WTC11 (cell line): ENCODE results near the gene CBFA2T2. TPM values are rescaled to one million over a fixed set of nuclear protein-coding genes. Genes with fewer than 3 reads are reported as not detected.
A peak's percentile ranks its signal among the peaks of the same experiment; 100 is the strongest.

Experiments used
- ATAC-seq: fragments of 200-7000 bp; cut with Tn5 transposase; 2 replicates; pipeline ENCODE4 v1.10.0; 2021; ENCODE audit warnings: mild to moderate bottlenecking, moderate library complexity
- CTCF ChIA-PET: fragments of 300-600 bp; sonication (Branson Sonifier 250); formaldehyde crosslinking; loops from one replicate; lab custom pipeline; 2021; ENCODE audit warnings: antibody characterized with exemption; lab: Charles Lee
- POLR2A ChIA-PET: fragments of 350-600 bp; sonication (Branson Sonifier 250); formaldehyde crosslinking; loops from one replicate; lab custom pipeline; 2021; ENCODE audit warnings: antibody characterized with exemption; lab: Charles Lee
- DNase-seq: peaks from one replicate; pipeline ENCODE4 v3.0.0; 2021; ENCODE audit warnings: low spot score
- H3K27ac Mint-ChIP-seq: 2 replicates; pipeline ENCODE4 v1.8.0; 2021; ENCODE audit warnings: mixed read lengths
- H3K27me3 Mint-ChIP-seq: 2 replicates; pipeline ENCODE4 v1.8.0; 2021; ENCODE audit warnings: low read depth, mild to moderate bottlenecking, moderate library complexity, mixed read lengths
- H3K36me3 Mint-ChIP-seq: 2 replicates; pipeline ENCODE4 v1.8.0; 2021; ENCODE audit warnings: mixed read lengths
- H3K4me1 Mint-ChIP-seq: 2 replicates; pipeline ENCODE4 v1.8.0; 2022; ENCODE audit warnings: mixed read lengths
- H3K4me3 Mint-ChIP-seq: 2 replicates; pipeline ENCODE4 v1.8.0; 2021; ENCODE audit warnings: mild to moderate bottlenecking, moderate library complexity, mixed read lengths
- H3K9me3 Mint-ChIP-seq: 2 replicates; pipeline ENCODE4 v1.8.0; 2021; ENCODE audit warnings: mixed read lengths
- AR ChIP-seq: fragments of 250-450 bp; sonication (Bioruptor Pico); IDR thresholded peaks from 2 replicates; pipeline ENCODE4 v1.9.0; 2021; ENCODE audit warnings: mild to moderate bottlenecking
- ATF1 ChIP-seq: sonication (generic); formaldehyde crosslinking; IDR thresholded peaks from 2 replicates; pipeline ENCODE4 v1.8.1; 2023; ENCODE audit warnings: mild to moderate bottlenecking, moderate library complexity, missing genetic modification reagents
- CBFB ChIP-seq: sonication (generic); formaldehyde crosslinking; IDR thresholded peaks from 2 replicates; pipeline ENCODE4 v1.8.1; 2022; ENCODE audit warnings: mild to moderate bottlenecking, low read depth, missing genetic modification reagents
- CTCF ChIP-seq: fragments of 200-600 bp; IDR thresholded peaks from 2 replicates; pipeline ENCODE4 v1.8.0; 2022; ENCODE audit warnings: antibody characterized with exemption
- FOXK1 ChIP-seq: sonication (generic); formaldehyde crosslinking; IDR thresholded peaks from 2 replicates; pipeline ENCODE4 v1.8.0; 2022; ENCODE audit warnings: mild to moderate bottlenecking, moderate library complexity, missing genetic modification reagents
- FOXP1 ChIP-seq: sonication (generic); formaldehyde crosslinking; IDR thresholded peaks from 2 replicates; pipeline ENCODE4 v1.8.0; 2022; ENCODE audit warnings: missing genetic modification reagents, mild to moderate bottlenecking, moderate library complexity, borderline replicate concordance
- GTF2I ChIP-seq: fragments of 250-450 bp; sonication (Bioruptor Pico); conservative IDR thresholded peaks from 2 replicates; pipeline ENCODE4 v1.4.0; 2021; ENCODE audit warnings: mild to moderate bottlenecking
- IRF2 ChIP-seq: sonication (generic); formaldehyde crosslinking; IDR thresholded peaks from 2 replicates; pipeline ENCODE4 v1.8.0; 2022; ENCODE audit warnings: low read depth, missing genetic modification reagents, borderline replicate concordance
- JAZF1 ChIP-seq: fragments of 250-450 bp; sonication (Bioruptor Pico); IDR thresholded peaks from 2 replicates; pipeline ENCODE4 v1.9.0; 2021; ENCODE audit warnings: moderate library complexity, mild to moderate bottlenecking, inconsistent platforms
- NFATC4 ChIP-seq: fragments of 250-450 bp; sonication (Bioruptor Pico); IDR thresholded peaks from 2 replicates; pipeline ENCODE4 v1.9.0; 2021; ENCODE audit warnings: mild to moderate bottlenecking
- NR1H2 ChIP-seq: sonication (generic); formaldehyde crosslinking; IDR thresholded peaks from 2 replicates; pipeline ENCODE4 v1.9.0; 2021; ENCODE audit warnings: mild to moderate bottlenecking, moderate library complexity, missing genetic modification reagents
- SMAD3 ChIP-seq: sonication (generic); formaldehyde crosslinking; IDR thresholded peaks from 2 replicates; pipeline ENCODE4 v1.8.0; 2022; ENCODE audit warnings: missing genetic modification reagents, mild to moderate bottlenecking, borderline replicate concordance
- SMAD4 ChIP-seq: sonication (generic); formaldehyde crosslinking; IDR thresholded peaks from 2 replicates; pipeline ENCODE4 v1.8.0; 2022; ENCODE audit warnings: mild to moderate bottlenecking, missing genetic modification reagents
- TEAD1 ChIP-seq: sonication (generic); formaldehyde crosslinking; IDR thresholded peaks from 2 replicates; pipeline ENCODE4 v1.8.0; 2022; ENCODE audit warnings: mild to moderate bottlenecking, missing genetic modification reagents
- ZNF138 ChIP-seq: sonication (generic); formaldehyde crosslinking; conservative IDR thresholded peaks from 2 replicates; pipeline ENCODE4 v1.8.1; 2022; ENCODE audit warnings: mild to moderate bottlenecking, moderate library complexity, missing genetic modification reagents
- ZNF263 ChIP-seq: sonication (generic); formaldehyde crosslinking; IDR thresholded peaks from 2 replicates; pipeline ENCODE4 v1.8.1; 2022; ENCODE audit warnings: low read depth, mild to moderate bottlenecking, moderate library complexity, missing genetic modification reagents
- ZNF396 ChIP-seq: fragments of 250-450 bp; sonication (Bioruptor Pico); IDR thresholded peaks from 2 replicates; pipeline ENCODE4 v1.8.0; 2021; ENCODE audit warnings: mild to moderate bottlenecking, moderate library complexity, borderline replicate concordance
- total RNA-seq: library from RNA; stranded (reverse); gene quantifications from 3 replicates; pipeline ENCODE4 v1.2.3, GENCODE V29; 2021
- TF ChIP-seq, protein P1 (sequence below): sonication (generic); formaldehyde crosslinking; IDR thresholded peaks from 2 replicates; pipeline ENCODE4 v1.8.0; 2022; ENCODE audit warnings: mild to moderate bottlenecking, missing genetic modification reagents
- TF ChIP-seq, protein P2 (sequence below): sonication (generic); formaldehyde crosslinking; IDR thresholded peaks from 2 replicates; pipeline ENCODE4 v1.8.0; 2023; ENCODE audit warnings: missing genetic modification reagents, mild to moderate bottlenecking, borderline replicate concordance
- TF ChIP-seq, protein P3 (sequence below): sonication (generic); formaldehyde crosslinking; IDR thresholded peaks from 2 replicates; pipeline ENCODE4 v1.8.0; 2022; ENCODE audit warnings: mild to moderate bottlenecking, missing genetic modification reagents

CBFA2T2 gene
- total RNA-seq, 1 experiment from 2014 or later, result 22.1 TPM

GRCh38 chr20:33667245-33667675, 177.4 kb downstream of the CBFA2T2 start (continued):
- TF ChIP-seq AR (CRISPR knock-in tag) (no peak), ZNF396 (no peak), NFATC4 (CRISPR knock-in tag) (no peak)

- DNase-seq (peak; percentile 87), ATAC-seq (peak; percentile 47)
- ChIA-PET POLR2A (interaction anchor here (0.6 to 3.4 kb wide), 7 partner anchors 13 to 405 kb away, joined by 3 to 24 read pairs (median 4); partner anchors contain the start of genes CBFA2T2, PXMP4 and ZNF341), CTCF (interaction anchor here (0.5 to 7.9 kb wide), 44 partner anchors 9 to 405 kb away, joined by 3 to 134 read pairs (median 4); partner anchors contain the start of genes CBFA2T2, CDK5RAP1, E2F1 and PXMP4)
- Mint-ChIP-seq H3K36me3 (peaks cover 5% of the 10 kb centered on the region; the same call in 1 of the 2 replicates), H3K9me3 (no peaks in the 10 kb centered on the region), H3K4me3 (peak overlapping the region; percentile 62), H3K27ac (no peak overlapping the region), H3K27me3 (peaks cover 14% of the 10 kb centered on the region), H3K4me1 (peaks cover 34% of the 10 kb centered on the region)
- TF ChIP-seq GTF2I (0 out of 2 replicates have a peak, but pooled peaks have one; percentile 3), ZNF138 (CRISPR knock-in tag) (peak; percentile 94; the same call in 1 of the 2 replicates), SMAD3 (CRISPR knock-in tag) (peak; percentile 30; the same call in 1 of the 2 replicates), IRF2 (CRISPR knock-in tag) (0 out of 2 replicates have a peak, but pooled peaks have one; percentile 15), NR1H2 (CRISPR knock-in tag) (no peak), CBFB (CRISPR knock-in tag) (0 out of 2 replicates have a peak, but pooled peaks have one; percentile 48), ZNF263 (CRISPR knock-in tag) (no peak), FOXK1 (CRISPR knock-in tag) (no peak), SMAD4 (CRISPR knock-in tag) (no peak), ATF1 (CRISPR knock-in tag) (0 out of 2 replicates have a peak, but pooled peaks have one; percentile 36), TEAD1 (CRISPR knock-in tag) (0 out of 2 replicates have a peak, but pooled peaks have one; percentile 9), JAZF1 (CRISPR knock-in tag) (no peak), AR (CRISPR knock-in tag) (no peak), FOXP1 (0 out of 2 replicates have a peak, but pooled peaks have one; percentile 44), CTCF (peak; percentile 86)
- TF ChIP-seq, protein P1, sequence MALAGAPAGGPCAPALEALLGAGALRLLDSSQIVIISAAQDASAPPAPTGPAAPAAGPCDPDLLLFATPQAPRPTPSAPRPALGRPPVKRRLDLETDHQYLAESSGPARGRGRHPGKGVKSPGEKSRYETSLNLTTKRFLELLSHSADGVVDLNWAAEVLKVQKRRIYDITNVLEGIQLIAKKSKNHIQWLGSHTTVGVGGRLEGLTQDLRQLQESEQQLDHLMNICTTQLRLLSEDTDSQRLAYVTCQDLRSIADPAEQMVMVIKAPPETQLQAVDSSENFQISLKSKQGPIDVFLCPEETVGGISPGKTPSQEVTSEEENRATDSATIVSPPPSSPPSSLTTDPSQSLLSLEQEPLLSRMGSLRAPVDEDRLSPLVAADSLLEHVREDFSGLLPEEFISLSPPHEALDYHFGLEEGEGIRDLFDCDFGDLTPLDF, result 0 out of 2 replicates have a peak, but pooled peaks have one; percentile 42
- TF ChIP-seq, protein P2, sequence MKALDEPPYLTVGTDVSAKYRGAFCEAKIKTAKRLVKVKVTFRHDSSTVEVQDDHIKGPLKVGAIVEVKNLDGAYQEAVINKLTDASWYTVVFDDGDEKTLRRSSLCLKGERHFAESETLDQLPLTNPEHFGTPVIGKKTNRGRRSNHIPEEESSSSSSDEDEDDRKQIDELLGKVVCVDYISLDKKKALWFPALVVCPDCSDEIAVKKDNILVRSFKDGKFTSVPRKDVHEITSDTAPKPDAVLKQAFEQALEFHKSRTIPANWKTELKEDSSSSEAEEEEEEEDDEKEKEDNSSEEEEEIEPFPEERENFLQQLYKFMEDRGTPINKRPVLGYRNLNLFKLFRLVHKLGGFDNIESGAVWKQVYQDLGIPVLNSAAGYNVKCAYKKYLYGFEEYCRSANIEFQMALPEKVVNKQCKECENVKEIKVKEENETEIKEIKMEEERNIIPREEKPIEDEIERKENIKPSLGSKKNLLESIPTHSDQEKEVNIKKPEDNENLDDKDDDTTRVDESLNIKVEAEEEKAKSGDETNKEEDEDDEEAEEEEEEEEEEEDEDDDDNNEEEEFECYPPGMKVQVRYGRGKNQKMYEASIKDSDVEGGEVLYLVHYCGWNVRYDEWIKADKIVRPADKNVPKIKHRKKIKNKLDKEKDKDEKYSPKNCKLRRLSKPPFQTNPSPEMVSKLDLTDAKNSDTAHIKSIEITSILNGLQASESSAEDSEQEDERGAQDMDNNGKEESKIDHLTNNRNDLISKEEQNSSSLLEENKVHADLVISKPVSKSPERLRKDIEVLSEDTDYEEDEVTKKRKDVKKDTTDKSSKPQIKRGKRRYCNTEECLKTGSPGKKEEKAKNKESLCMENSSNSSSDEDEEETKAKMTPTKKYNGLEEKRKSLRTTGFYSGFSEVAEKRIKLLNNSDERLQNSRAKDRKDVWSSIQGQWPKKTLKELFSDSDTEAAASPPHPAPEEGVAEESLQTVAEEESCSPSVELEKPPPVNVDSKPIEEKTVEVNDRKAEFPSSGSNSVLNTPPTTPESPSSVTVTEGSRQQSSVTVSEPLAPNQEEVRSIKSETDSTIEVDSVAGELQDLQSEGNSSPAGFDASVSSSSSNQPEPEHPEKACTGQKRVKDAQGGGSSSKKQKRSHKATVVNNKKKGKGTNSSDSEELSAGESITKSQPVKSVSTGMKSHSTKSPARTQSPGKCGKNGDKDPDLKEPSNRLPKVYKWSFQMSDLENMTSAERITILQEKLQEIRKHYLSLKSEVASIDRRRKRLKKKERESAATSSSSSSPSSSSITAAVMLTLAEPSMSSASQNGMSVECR, result peak; percentile 70; the same call in 1 of the 2 replicates
- TF ChIP-seq, protein P3, sequence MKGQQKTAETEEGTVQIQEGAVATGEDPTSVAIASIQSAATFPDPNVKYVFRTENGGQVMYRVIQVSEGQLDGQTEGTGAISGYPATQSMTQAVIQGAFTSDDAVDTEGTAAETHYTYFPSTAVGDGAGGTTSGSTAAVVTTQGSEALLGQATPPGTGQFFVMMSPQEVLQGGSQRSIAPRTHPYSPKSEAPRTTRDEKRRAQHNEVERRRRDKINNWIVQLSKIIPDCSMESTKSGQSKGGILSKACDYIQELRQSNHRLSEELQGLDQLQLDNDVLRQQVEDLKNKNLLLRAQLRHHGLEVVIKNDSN (CRISPR knock-in tag), result peak; percentile 62; the same call in 1 of the 2 replicates
Observed at GRCh38 chr20:33667676-33668465, 178.0 kb downstream of the CBFA2T2 start.
